PFSK-1 (cell line): Measurements from ENCODE around the gene CD96.

Experiments
- FOXP2 ChIP-seq: optimal IDR thresholded peaks from 2 replicates; pipeline ENCODE3; 2011; ENCODE audit warnings: borderline replicate concordance, control low read depth, inconsistent platforms; ENCODE audit not compliant: insufficient read depth; ENCODE audit errors: extremely low read length, extremely low read depth
- POLR2AphosphoS5 ChIP-seq: IDR thresholded peaks from 2 replicates; pipeline ENCODE4 v1.6.1; 2012; ENCODE audit warnings: low read depth, mild to moderate bottlenecking, control low read depth, low read length, moderate library complexity
- REST ChIP-seq, 2 experiments: IDR thresholded peaks; 2 replicates each; pipeline versions ENCODE4 v1.6.1 to v1.8.0; 2011 to 2012; ENCODE audit warnings: low read depth in 2 of 2, low read length in 2 of 2, control low read depth in 1 of 2, inconsistent platforms in 1 of 2, mild to moderate bottlenecking in 1 of 2, moderate library complexity in 1 of 2; ENCODE audit not compliant: insufficient read depth in 1 of 2
- SIN3A ChIP-seq: IDR thresholded peaks from 2 replicates; pipeline ENCODE4 v1.6.1; 2012; ENCODE audit warnings: mild to moderate bottlenecking, low read length, moderate library complexity, borderline replicate concordance; ENCODE audit not compliant: insufficient read depth
- TAF1 ChIP-seq: IDR thresholded peaks from 2 replicates; pipeline ENCODE4 v1.6.1; 2012; ENCODE audit warnings: low read length, control low read depth, borderline replicate concordance; ENCODE audit not compliant: insufficient read depth

The CD96 gene

GRCh38 chr3:111594781-111595180, 52.8 kb downstream of the CD96 start:
- no peak for TF ChIP-seq SIN3A
- no peak for TF ChIP-seq TAF1
- no peak for TF ChIP-seq POLR2AphosphoS5
- no peak for TF ChIP-seq REST (IDR thresholded peaks at IDR 0.05; ENCODE audit: insufficient read depth in 1 of 2, low read depth in 2 of 2, low read length in 2 of 2)
- no peak for TF ChIP-seq FOXP2

- no peak for TF ChIP-seq TAF1
- TF ChIP-seq SIN3A = no peak
- no peak for TF ChIP-seq FOXP2
- no peak for TF ChIP-seq REST (IDR thresholded peaks at IDR 0.05; ENCODE audit: insufficient read depth in 1 of 2, low read depth in 2 of 2, low read length in 2 of 2)
- TF ChIP-seq POLR2AphosphoS5 = no peak
These were observed 53.2 kb downstream of the CD96 start, which contains the start of gene ZBED2 for GRCh38 chr3:111595232-111595631. TSS of gene ZBED2 (minus strand) at chr3:111595346. CDS start at chr3:111594201, 1,145 bp downstream.

GRCh38 chr3:111596328-111596727, 54.3 kb downstream of the CD96 start:
- TF ChIP-seq REST (IDR thresholded peaks at IDR 0.05; ENCODE audit: insufficient read depth in 1 of 2, low read depth in 2 of 2, low read length in 2 of 2) = no peak
- TF ChIP-seq SIN3A = no peak
- TF ChIP-seq FOXP2 = no peak
- no peak for TF ChIP-seq TAF1
- TF ChIP-seq POLR2AphosphoS5 = no peak

GRCh38 chr3:111598139-111598538, 56.1 kb downstream of the CD96 start:
- TF ChIP-seq FOXP2 (no peak), POLR2AphosphoS5 (no peak), TAF1 (no peak), SIN3A (no peak), REST (IDR thresholded peaks at IDR 0.05; ENCODE audit: insufficient read depth in 1 of 2, low read depth in 2 of 2, low read length in 2 of 2) (no peak)

- TF ChIP-seq REST (IDR thresholded peaks at IDR 0.05; ENCODE audit: insufficient read depth in 1 of 2, low read depth in 2 of 2, low read length in 2 of 2) = no peak
- TF ChIP-seq SIN3A = no peak
- TF ChIP-seq TAF1 = no peak
- TF ChIP-seq FOXP2 = no peak
- no peak for TF ChIP-seq POLR2AphosphoS5
These were observed 56.6 kb downstream of the CD96 start for GRCh38 chr3:111598552-111598951.
